NCI-H2227 (cell line): ENCODE results near the gene ITIH1.

Source experiments
- DNase-seq: peaks from one replicate; lab custom pipeline; 2025; ENCODE audit not compliant: unreplicated experiment; lab: John Stamatoyannopoulos, UW

Gene ITIH1

GRCh38 chr3:52790337-52790736 is 12.9 kb downstream of the ITIH1 start:
- no peak for DNase-seq

- no peak for DNase-seq
Observed at GRCh38 chr3:52790741-52791140, 13.3 kb downstream of the ITIH1 start.

- DNase-seq = no peak
Observed at GRCh38 chr3:52791366-52791765, 14.0 kb downstream of the ITIH1 start.

- no peak for DNase-seq
Observed at GRCh38 chr3:52791928-52792327, 14.5 kb downstream of the ITIH1 start.

- DNase-seq = no peak
Observed at GRCh38 chr3:52792413-52792812, 15.0 kb downstream of the ITIH1 start.

- DNase-seq = no peak
Observed at GRCh38 chr3:52792961-52793695, 15.7 kb downstream of the ITIH1 start.

- no peak for DNase-seq
Observed at GRCh38 chr3:52793702-52794611, 16.6 kb downstream of the ITIH1 start.

GRCh38 chr3:52794612-52795099 is 17.3 kb downstream of the ITIH1 start, which contains the start of gene ITIH3:
TSS of gene ITIH3 (plus strand) at chr3:52794796. CDS start at chr3:52794804, 8 bp downstream.
- DNase-seq = no peak

- no peak for DNase-seq
Observed at GRCh38 chr3:52795298-52795900, 18.0 kb downstream of the ITIH1 start.

- no peak for DNase-seq
Observed at GRCh38 chr3:52796411-52796810, 19.0 kb downstream of the ITIH1 start.

GRCh38 chr3:52798376-52798977 is 21.1 kb downstream of the ITIH1 start:
- DNase-seq = no peak

GRCh38 chr3:52798978-52799476 is 21.6 kb downstream of the ITIH1 start:
- no peak for DNase-seq

- no peak for DNase-seq
Observed at GRCh38 chr3:52800079-52800478, 22.7 kb downstream of the ITIH1 start.

GRCh38 chr3:52801839-52802238 is 24.4 kb downstream of the ITIH1 start:
- no peak for DNase-seq

GRCh38 chr3:52805270-52806039 is 28.1 kb downstream of the ITIH1 start:
- no peak for DNase-seq

- DNase-seq = no peak
Observed at GRCh38 chr3:52809149-52809548, 31.8 kb downstream of the ITIH1 start.

- DNase-seq = no peak
Observed at GRCh38 chr3:52809662-52810377, 32.4 kb downstream of the ITIH1 start.

GRCh38 chr3:52810923-52811322 is 33.5 kb downstream of the ITIH1 start:
- DNase-seq = no peak

GRCh38 chr3:52811452-52812011 is 34.1 kb downstream of the ITIH1 start:
- DNase-seq = no peak
